ENCODE data around the gene AHI1.

AHI1 gene

GRCh38 chr6:135234492-135234780 is 263.1 kb downstream of the AHI1 start:
- no peak for DNase-seq

- DNase-seq, result no peak
Measured at GRCh38 chr6:135233686-135234491, 263.7 kb downstream of the AHI1 start.
